ENCODE data around the gene CXCL17.
"Not testable (repeated sequence)": the region's sequence is repeated elsewhere in the genome, so short reads cannot be mapped to it uniquely, and the experiment has no call there.

CXCL17 gene, protein sequence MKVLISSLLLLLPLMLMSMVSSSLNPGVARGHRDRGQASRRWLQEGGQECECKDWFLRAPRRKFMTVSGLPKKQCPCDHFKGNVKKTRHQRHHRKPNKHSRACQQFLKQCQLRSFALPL

DNA sequence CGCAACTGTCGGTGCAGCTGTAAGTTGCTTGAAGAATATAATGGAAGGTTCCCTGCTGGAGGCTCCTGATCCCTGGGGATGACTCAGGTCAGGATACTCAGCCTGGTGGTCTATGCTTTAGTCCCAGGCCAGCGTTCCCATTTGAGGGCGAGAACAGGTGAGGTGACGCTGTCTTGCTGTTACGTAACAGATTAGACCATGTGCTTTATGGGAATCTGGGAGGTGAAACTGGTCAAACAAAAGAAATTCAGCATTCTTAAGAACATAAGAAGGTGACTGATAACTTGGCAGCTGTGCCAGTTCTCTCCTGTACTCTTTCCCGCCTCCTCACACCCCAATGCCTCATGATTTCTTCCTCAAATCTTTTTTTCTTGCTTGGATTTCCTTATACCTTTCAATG, at the start of gene CXCL17:
CXCL17 (minus strand) TSS at position 114 of the 400 bp plus-strand sequence. CDS start 114 bp downstream, outside the sequence.
- DNase-seq (ENCODE audit: extremely low read depth, low read depth) = no peak
- H3K4me3 ChIP-seq (replicated peaks; ENCODE audit: low read depth, low read length) = no peak within 1 kb of the TSS
- TF ChIP-seq, protein P1, sequence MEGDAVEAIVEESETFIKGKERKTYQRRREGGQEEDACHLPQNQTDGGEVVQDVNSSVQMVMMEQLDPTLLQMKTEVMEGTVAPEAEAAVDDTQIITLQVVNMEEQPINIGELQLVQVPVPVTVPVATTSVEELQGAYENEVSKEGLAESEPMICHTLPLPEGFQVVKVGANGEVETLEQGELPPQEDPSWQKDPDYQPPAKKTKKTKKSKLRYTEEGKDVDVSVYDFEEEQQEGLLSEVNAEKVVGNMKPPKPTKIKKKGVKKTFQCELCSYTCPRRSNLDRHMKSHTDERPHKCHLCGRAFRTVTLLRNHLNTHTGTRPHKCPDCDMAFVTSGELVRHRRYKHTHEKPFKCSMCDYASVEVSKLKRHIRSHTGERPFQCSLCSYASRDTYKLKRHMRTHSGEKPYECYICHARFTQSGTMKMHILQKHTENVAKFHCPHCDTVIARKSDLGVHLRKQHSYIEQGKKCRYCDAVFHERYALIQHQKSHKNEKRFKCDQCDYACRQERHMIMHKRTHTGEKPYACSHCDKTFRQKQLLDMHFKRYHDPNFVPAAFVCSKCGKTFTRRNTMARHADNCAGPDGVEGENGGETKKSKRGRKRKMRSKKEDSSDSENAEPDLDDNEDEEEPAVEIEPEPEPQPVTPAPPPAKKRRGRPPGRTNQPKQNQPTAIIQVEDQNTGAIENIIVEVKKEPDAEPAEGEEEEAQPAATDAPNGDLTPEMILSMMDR (IDR thresholded peaks at IDR 0.05; ENCODE audit: low read depth, low read length, missing control alignments) = no peak

DNA sequence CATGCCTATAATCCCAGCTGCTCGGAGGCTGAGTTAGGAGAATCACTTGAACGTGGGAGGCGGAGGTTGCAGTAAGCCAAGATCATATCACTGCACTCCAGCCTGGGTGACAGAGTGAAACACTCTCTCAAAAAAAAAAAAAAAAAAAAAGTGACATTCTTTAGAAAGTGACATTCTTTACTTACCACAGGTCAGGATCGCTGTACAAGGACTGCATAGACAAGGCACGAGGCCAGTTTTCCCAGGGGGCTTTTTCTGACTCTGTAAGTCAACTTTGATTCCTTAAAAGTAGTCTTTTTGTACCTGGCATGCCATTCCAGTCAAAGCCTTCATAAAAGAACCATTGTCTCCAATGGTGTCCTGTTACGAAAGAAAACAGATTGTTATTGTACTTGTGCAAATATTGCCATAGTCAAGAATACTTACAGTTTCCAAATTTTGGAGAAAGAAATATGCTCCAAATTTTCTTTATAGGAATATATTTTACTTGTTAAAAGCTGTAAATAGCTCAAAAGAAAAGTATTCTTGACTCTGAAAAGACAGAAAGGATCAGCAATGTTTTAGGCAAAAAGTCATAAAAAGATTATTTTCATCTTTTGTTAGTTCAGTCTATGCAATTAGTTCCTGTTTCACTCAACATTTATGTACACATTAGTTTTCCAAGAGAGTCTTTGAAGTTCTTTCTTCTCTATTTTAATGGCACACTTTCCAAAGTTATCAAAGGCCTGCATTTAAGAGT, 46.2 kb upstream of the CXCL17 start:
- no peak for DNase-seq (ENCODE audit: extremely low read depth, low read depth)
- TF ChIP-seq, protein P1 (IDR thresholded peaks at IDR 0.05; ENCODE audit: low read depth, low read length, missing control alignments) = no peak
- H3K4me3 ChIP-seq (replicated peaks; ENCODE audit: low read depth, low read length) = no peak overlapping the region

DNA sequence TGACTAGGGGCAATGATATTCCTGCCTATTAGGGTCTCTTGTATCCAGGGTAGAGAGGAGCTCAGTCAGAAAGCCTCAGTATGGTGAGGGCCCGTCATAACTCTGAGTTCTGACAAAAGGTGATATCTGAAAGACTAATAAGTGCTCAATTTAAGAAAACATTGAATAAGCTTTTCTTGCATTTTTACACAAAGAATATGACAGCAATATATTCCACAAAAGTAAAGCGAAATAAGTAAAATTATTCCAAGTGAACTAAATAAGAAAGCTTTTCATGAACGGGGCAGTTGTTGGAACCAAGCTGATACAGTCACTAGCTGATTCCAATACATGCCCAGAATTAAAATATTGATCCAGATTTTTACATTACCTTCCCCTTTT, 45.0 kb upstream of the CXCL17 start:
- no peak for DNase-seq (ENCODE audit: extremely low read depth, low read depth)
- TF ChIP-seq, protein P1 (IDR thresholded peaks at IDR 0.05; ENCODE audit: low read depth, low read length, missing control alignments) = no peak
- H3K4me3 ChIP-seq (replicated peaks; ENCODE audit: low read depth, low read length) = no peak overlapping the region

DNA sequence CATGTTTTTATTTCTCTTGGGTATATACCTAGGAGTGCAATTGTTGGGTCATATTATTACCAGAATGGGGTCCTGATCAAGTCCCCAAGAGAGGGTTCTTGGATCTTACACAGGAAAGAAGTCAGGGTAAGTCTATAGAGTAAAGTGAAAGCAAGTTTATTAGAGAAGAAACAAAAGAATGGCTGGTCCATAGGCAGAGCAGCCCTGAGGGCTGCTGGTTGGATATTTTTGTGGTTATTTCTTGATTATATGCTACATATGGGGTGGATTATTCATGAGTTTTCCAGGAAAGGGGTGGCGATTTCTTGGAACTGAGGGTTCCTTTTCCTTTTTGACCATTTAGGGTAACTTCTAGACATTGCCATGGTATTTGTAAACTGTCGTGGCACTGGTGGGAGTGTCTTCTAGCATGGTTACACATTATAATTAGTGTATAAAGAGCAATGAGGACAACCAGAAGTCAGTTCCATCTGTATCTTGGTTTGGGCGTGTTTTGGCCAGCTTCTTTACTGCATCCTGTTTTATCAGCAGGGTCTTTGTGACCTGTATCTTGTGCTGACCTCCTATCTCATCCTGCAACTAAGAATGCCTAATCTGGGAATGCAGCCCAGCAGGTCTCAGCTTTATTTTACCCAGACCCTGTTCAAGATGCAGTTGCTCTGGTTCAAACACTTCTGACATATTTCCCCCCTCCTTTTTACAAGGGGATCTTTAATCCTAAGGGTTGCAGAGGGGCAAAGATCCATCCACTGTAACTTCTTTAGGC, 44.5 kb upstream of the CXCL17 start:
- no peak for DNase-seq (ENCODE audit: extremely low read depth, low read depth)
- no peak overlapping the region for H3K4me3 ChIP-seq (replicated peaks; ENCODE audit: low read depth, low read length)
- TF ChIP-seq, protein P1 (IDR thresholded peaks at IDR 0.05; ENCODE audit: low read depth, low read length, missing control alignments) = no peak

DNA sequence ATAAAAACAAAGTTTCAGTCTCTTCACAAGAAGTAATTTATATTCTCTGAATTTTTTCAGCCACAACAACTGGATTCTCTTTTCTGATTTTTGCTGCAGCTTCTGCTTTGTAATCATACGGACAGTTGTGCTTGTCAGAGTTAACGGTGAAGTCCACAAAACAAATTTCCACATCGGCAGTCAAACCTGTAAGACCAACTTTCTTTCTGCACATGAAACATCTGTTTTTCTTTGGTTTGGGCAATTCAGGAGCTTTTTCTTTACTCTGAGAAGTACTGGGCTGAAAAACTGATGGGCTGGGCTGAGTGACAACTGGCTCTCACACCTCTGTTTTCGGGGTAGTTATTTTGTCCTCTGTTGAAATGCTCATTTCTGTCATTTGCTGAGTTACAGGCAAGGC, 42.3 kb upstream of the CXCL17 start:
- not testable (repeated sequence) for DNase-seq (ENCODE audit: extremely low read depth, low read depth); H3K4me3 ChIP-seq (replicated peaks; ENCODE audit: low read depth, low read length)

DNA sequence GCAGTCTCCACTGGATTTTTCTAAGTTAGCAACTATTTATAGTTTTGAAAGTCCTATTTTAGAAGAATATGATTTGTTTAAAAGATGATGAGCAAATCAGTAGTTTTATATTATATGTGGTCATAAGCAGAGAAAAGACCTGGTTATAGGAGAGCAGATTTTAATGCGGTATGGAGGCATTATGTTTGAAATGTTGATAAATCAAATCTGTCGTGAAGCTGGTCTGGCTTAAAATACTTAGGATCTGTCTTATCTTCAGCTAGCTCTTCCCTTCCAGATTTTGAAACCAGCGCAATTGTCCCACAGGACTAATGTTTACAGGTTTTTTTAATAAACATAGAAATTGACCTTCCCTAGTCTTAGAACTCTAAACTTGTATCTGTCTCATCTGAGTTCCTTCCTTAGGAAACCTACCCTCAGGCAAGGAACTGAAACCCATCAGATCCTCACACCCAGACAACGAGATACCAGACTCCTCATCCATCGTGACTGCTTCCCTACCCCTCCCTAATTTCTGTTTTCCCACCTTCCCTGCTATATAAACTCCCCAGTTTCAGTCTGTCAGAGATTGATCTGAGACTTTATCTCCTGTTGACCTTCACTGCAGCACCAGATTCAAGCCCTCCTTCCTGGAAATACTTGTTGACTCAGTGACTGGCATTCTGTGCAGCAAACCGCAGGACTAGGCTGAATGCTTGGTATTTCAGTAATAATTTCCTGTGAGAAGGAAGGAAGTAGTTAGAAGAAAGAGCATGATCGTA, 37.8 kb upstream of the CXCL17 start:
- TF ChIP-seq, protein P1 (IDR thresholded peaks at IDR 0.05; ENCODE audit: low read depth, low read length, missing control alignments) = no peak
- H3K4me3 ChIP-seq (replicated peaks; ENCODE audit: low read depth, low read length) = no peak overlapping the region
- DNase-seq (ENCODE audit: extremely low read depth, low read depth) = no peak

Data from HFF-Myc (cell line).